MCF 10A (cell line): ENCODE results near the gene AGMO. TPM values are rescaled to one million over a fixed set of nuclear protein-coding genes. Genes with fewer than 3 reads are reported as not detected.

Experiments
- BruUV-seq: library from RNA; stranded (reverse); fragments of 400-500 nt; replicated peaks from 2 replicates; lab custom pipeline; 2021; lab: Mats Ljungman, UMichigan
- CTCF ChIA-PET: fragments of 300-600 bp; sonication (Branson Sonifier 250); formaldehyde crosslinking; extraction: SDS; loops from one replicate; lab custom pipeline; 2021; ENCODE audit warnings: antibody characterized with exemption, inconsistent platforms; lab: Yijun Ruan, JAX
- POLR2A ChIA-PET: fragments of 300-600, 350-650 bp; sonication (Branson Sonifier 250); formaldehyde crosslinking; extraction: SDS; loops from one replicate; lab custom pipeline; 2020; ENCODE audit warnings: antibody characterized with exemption, inconsistent platforms; lab: Yijun Ruan, JAX
- DNase-seq: peaks from one replicate; pipeline ENCODE4 v3.0.0-alpha.2; 2018; ENCODE audit not compliant: unreplicated experiment
- H3K27ac Mint-ChIP-seq: one replicate; pipeline ENCODE4 v1.8.0; 2022; ENCODE audit warnings: mild to moderate bottlenecking, low read depth, mixed read lengths; ENCODE audit not compliant: unreplicated experiment
- H3K27me3 Mint-ChIP-seq: one replicate; pipeline ENCODE4 v1.8.0; 2022; ENCODE audit warnings: mixed read lengths; ENCODE audit not compliant: insufficient read depth, unreplicated experiment
- H3K36me3 Mint-ChIP-seq: one replicate; pipeline ENCODE4 v1.8.0; 2022; ENCODE audit warnings: mild to moderate bottlenecking, moderate library complexity, mixed read lengths; ENCODE audit not compliant: insufficient read depth, unreplicated experiment
- H3K4me1 Mint-ChIP-seq: one replicate; pipeline ENCODE4 v1.8.0; 2022; ENCODE audit warnings: mixed read lengths; ENCODE audit not compliant: insufficient read depth, unreplicated experiment
- H3K4me3 Mint-ChIP-seq: one replicate; pipeline ENCODE4 v1.8.0; 2022; ENCODE audit warnings: mild to moderate bottlenecking, moderate library complexity, mixed read lengths; ENCODE audit not compliant: unreplicated experiment
- H3K9me3 Mint-ChIP-seq: one replicate; pipeline ENCODE4 v1.8.0; 2022; ENCODE audit warnings: mixed read lengths; ENCODE audit not compliant: unreplicated experiment
- intact Hi-C: fragments of 100-400 bp; cut with micrococcal nuclease; formaldehyde crosslinking; loops from 2 replicates; pipeline ENCODE4 v1.14.1; 2022
- total RNA-seq: library from RNA; stranded (reverse); gene quantifications from 2 replicates; pipeline ENCODE4 v1.2.3, GENCODE V29; 2022
- TF ChIP-seq, protein P1 (sequence below): fragments of 200-600 bp; IDR thresholded peaks from one replicate; pipeline ENCODE4 v1.8.0; 2022; ENCODE audit warnings: antibody characterized with exemption, mild to moderate bottlenecking; ENCODE audit not compliant: unreplicated experiment

The AGMO gene
- total RNA-seq, 1 experiment from 2014 or later: not detected

- Mint-ChIP-seq H3K4me1 (no peaks in the 10 kb centered on the region), H3K4me3 (no peak overlapping the region), H3K36me3 (no peaks in the 10 kb centered on the region), H3K27me3 (peaks cover 24% of the 10 kb centered on the region), H3K27ac (no peak overlapping the region), H3K9me3 (no peaks in the 10 kb centered on the region)
- CTCF ChIA-PET: no interaction called here
- DNase-seq: no peak
- TF ChIP-seq, protein P1, sequence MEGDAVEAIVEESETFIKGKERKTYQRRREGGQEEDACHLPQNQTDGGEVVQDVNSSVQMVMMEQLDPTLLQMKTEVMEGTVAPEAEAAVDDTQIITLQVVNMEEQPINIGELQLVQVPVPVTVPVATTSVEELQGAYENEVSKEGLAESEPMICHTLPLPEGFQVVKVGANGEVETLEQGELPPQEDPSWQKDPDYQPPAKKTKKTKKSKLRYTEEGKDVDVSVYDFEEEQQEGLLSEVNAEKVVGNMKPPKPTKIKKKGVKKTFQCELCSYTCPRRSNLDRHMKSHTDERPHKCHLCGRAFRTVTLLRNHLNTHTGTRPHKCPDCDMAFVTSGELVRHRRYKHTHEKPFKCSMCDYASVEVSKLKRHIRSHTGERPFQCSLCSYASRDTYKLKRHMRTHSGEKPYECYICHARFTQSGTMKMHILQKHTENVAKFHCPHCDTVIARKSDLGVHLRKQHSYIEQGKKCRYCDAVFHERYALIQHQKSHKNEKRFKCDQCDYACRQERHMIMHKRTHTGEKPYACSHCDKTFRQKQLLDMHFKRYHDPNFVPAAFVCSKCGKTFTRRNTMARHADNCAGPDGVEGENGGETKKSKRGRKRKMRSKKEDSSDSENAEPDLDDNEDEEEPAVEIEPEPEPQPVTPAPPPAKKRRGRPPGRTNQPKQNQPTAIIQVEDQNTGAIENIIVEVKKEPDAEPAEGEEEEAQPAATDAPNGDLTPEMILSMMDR: no peak
- POLR2A ChIA-PET: no interaction called here
- BruUV-seq: no TSS peak
- intact Hi-C loops: no loop called here
Measured at GRCh38 chr7:15601175-15601574, 39.4 kb upstream of the AGMO start.

GRCh38 chr7:15600298-15600697 is 38.5 kb upstream of the AGMO start:
- H3K9me3 Mint-ChIP-seq: no peaks in the 10 kb centered on the region
- ChIA-PET CTCF (no interaction called here), POLR2A (no interaction called here)
- BruUV-seq: no TSS peak
- H3K27ac Mint-ChIP-seq: no peak overlapping the region
- H3K27me3 Mint-ChIP-seq: peaks cover 26% of the 10 kb centered on the region
- no peak overlapping the region for H3K4me3 Mint-ChIP-seq
- intact Hi-C loops: no loop called here
- TF ChIP-seq, protein P1: no peak
- no peak for DNase-seq
- no peaks in the 10 kb centered on the region for H3K36me3 Mint-ChIP-seq
- H3K4me1 Mint-ChIP-seq: no peaks in the 10 kb centered on the region

DNA sequence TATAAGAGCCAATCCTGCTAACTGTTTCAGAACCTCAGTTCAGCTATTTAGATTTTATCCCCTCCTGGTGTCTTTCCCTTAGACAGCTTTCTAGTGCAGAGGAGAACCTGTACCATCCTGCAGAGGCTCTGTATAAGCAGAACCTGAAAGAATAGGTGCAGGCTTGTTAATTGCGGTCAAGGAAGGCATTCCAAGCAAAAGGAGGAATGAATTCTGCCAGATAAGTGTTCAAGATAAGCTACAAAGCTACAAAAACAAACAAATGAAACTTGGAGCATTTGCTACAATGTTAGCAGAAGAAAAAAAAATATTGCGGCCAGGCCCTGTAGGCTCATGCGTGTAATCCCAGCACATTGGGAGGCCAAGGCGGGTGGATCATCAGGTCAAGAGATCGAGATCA is 32.6 kb upstream of the AGMO start:
- peaks cover 26% of the 10 kb centered on the region for H3K27me3 Mint-ChIP-seq
- H3K4me1 Mint-ChIP-seq: no peaks in the 10 kb centered on the region
- H3K36me3 Mint-ChIP-seq: no peaks in the 10 kb centered on the region
- no peaks in the 10 kb centered on the region for H3K9me3 Mint-ChIP-seq
- BruUV-seq: no TSS peak
- H3K4me3 Mint-ChIP-seq: no peak overlapping the region
- ChIA-PET POLR2A (no interaction called here), CTCF (no interaction called here)
- intact Hi-C loops: no loop called here
- DNase-seq: no peak
- TF ChIP-seq, protein P1: no peak
- H3K27ac Mint-ChIP-seq: no peak overlapping the region

DNA sequence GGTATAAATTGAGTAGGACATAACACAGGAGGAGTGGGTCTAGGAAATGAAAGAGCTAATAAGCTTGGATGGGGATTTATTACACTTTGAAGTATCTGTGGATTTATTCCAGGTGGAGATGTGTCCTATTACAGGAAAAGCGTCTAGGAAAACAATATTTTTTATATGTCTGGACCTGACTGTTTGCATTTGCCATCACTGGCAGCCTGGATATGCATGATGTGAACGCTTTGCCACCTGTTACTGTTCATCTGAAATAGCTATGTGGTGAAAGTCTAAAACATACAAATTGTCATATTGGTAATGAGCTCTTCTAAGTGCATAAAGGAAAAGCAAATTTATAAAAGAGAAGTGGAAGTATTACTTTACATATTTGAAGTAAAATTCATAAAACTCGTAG is 31.6 kb upstream of the AGMO start:
- H3K4me1 Mint-ChIP-seq: no peaks in the 10 kb centered on the region

More for the DNA sequence above, 31.6 kb upstream of the AGMO start:
- Mint-ChIP-seq H3K27ac (no peak overlapping the region), H3K4me3 (no peak overlapping the region), H3K27me3 (peaks cover 26% of the 10 kb centered on the region), H3K9me3 (no peaks in the 10 kb centered on the region), H3K36me3 (no peaks in the 10 kb centered on the region)
- ChIA-PET POLR2A (no interaction called here), CTCF (no interaction called here)
- BruUV-seq: no TSS peak
- intact Hi-C loops: no loop called here
- no peak for DNase-seq
- TF ChIP-seq, protein P1: no peak
